Measurements from ENCODE around the gene CPSF4L. TPM values are rescaled to one million over a fixed set of nuclear protein-coding genes. Genes with fewer than 3 reads are reported as not detected.
A peak's percentile ranks its signal among the peaks of the same experiment; 100 is the strongest.

CPSF4L gene
- total RNA-seq, 6 experiments from 2014 or later, result not detected

- Histone ChIP-seq H3K4me3 (no peak overlapping the region), H3K27ac (peak overlapping the region in 2 of 3 donors; percentile 51 to 59), H3K4me1 (peaks cover 0 to 39% (median 15%) of the 10 kb centered on the region in 4 donors), H3K36me3 (peaks cover 19 to 68% (median 34%) of the 10 kb centered on the region in 4 donors), H3K27me3 (no peaks in the 10 kb centered on the region), H3K9me3 (no peaks in the 10 kb centered on the region)
- TF ChIP-seq POLR2A (IDR thresholded peaks at IDR 0.05), result no peak
- TF ChIP-seq, protein P1, sequence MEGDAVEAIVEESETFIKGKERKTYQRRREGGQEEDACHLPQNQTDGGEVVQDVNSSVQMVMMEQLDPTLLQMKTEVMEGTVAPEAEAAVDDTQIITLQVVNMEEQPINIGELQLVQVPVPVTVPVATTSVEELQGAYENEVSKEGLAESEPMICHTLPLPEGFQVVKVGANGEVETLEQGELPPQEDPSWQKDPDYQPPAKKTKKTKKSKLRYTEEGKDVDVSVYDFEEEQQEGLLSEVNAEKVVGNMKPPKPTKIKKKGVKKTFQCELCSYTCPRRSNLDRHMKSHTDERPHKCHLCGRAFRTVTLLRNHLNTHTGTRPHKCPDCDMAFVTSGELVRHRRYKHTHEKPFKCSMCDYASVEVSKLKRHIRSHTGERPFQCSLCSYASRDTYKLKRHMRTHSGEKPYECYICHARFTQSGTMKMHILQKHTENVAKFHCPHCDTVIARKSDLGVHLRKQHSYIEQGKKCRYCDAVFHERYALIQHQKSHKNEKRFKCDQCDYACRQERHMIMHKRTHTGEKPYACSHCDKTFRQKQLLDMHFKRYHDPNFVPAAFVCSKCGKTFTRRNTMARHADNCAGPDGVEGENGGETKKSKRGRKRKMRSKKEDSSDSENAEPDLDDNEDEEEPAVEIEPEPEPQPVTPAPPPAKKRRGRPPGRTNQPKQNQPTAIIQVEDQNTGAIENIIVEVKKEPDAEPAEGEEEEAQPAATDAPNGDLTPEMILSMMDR (IDR thresholded peaks at IDR 0.05), result no peak
- ATAC-seq (peak; percentile 86 to 90 (median 88)), DNase-seq (peak; percentile 59 to 86 (median 85))
- WGBS (ENCODE audit: insufficient coverage, low coverage, low lambda C conversion rate, missing lambda C conversion rate), result 75% methylated on average over 15 of the region's 19 CpGs
- intact Hi-C loops (cut with DNase I), result no loop called here
These were observed 60.2 kb downstream of the CPSF4L start for GRCh38 chr17:73201215-73202069.

GRCh38 chr17:73200476-73200875 is 61.2 kb downstream of the CPSF4L start:
- Histone ChIP-seq H3K27ac (peak overlapping the region in 2 of 3 donors; percentile 16 to 59), H3K9me3 (no peaks in the 10 kb centered on the region), H3K4me1 (peaks cover 0 to 39% (median 15%) of the 10 kb centered on the region in 4 donors), H3K36me3 (peaks cover 12 to 60% (median 31%) of the 10 kb centered on the region in 4 donors), H3K4me3 (no peak overlapping the region), H3K27me3 (no peaks in the 10 kb centered on the region)
- DNase-seq (no peak), ATAC-seq (no peak)
- intact Hi-C loops (cut with DNase I), result no loop called here
- TF ChIP-seq POLR2A (IDR thresholded peaks at IDR 0.05), result no peak
- TF ChIP-seq, protein P1 (IDR thresholded peaks at IDR 0.05), result no peak
- WGBS (ENCODE audit: insufficient coverage, low coverage, low lambda C conversion rate, missing lambda C conversion rate), result 82% methylated on average over 7 of the region's 10 CpGs

DNA sequence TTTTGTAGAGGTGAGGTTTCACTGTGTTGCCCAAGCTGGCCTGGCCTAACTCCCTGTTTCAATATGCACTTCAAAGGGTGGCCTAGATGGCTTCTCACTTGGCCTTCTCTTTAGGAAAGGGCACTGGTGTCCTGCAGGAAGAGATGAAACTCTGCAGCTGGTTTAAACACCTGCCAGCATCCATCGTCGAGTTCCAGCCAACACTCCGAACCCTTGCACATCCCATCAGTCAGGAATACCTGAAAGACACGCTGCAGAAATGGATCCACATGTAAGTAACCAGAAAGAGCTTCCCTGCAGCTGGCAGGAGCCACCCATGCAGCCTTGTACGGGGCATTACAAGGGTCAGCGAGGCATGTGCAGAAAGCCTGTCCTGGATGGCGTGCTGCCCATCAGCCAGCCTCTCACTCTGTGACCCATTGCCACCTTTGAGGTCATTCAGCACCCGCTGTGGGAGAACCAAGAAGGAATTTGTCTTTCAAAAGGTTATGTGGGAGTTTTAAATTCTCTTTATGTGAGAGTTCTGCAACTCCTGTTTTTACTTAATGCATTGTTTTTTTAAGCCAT is 61.8 kb downstream of the CPSF4L start:
- H3K27me3 ChIP-seq, result no peaks in the 10 kb centered on the region
- peaks cover 12 to 59% (median 31%) of the 10 kb centered on the region in 4 donors for H3K36me3 ChIP-seq
- WGBS (ENCODE audit: insufficient coverage, low coverage, low lambda C conversion rate, missing lambda C conversion rate), result 45% methylated on average over 8 of the region's 8 CpGs
- H3K27ac ChIP-seq, result peak overlapping the region in 1 of 3 donors; percentile 59
- TF ChIP-seq POLR2A (IDR thresholded peaks at IDR 0.05), result no peak
- TF ChIP-seq, protein P1 (IDR thresholded peaks at IDR 0.05), result no peak
- H3K4me3 ChIP-seq, result no peak overlapping the region
- peak; percentile 43 to 84 (median 84) for DNase-seq
- no peaks in the 10 kb centered on the region for H3K9me3 ChIP-seq
- peak; percentile 11 to 69 (median 59) for ATAC-seq
- intact Hi-C loops (cut with DNase I), result loop anchor here in 1 of 2 donors (5.0 kb wide), 1 partner anchor 32 kb away; a partner anchor contains a TSS
- peaks cover 0 to 39% (median 15%) of the 10 kb centered on the region in 4 donors for H3K4me1 ChIP-seq

DNA sequence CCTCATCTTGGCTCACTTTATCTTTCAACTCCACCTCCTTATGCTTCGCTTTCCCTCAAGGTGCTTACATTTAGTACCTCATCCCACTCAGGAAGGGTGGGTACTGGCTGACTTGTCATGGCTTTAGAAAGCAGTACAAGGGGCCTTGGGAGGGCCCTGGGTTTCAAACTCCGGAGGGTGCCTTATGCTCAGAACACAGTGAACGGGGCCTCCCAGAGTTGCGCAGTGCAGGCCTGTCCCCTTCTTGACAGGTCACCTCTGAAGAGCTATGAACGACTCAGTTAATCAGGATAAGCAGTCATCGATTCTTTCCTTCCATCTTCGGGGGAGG is 62.8 kb downstream of the CPSF4L start:
- H3K36me3 ChIP-seq, result peaks cover 12 to 59% (median 31%) of the 10 kb centered on the region in 4 donors
- intact Hi-C loops (cut with DNase I), result loop anchor here in 1 of 2 donors (5.0 kb wide), 1 partner anchor 33 kb away; a partner anchor contains a TSS
- no peaks in the 10 kb centered on the region for H3K27me3 ChIP-seq
- peaks cover 0 to 36% (median 16%) of the 10 kb centered on the region in 4 donors for H3K4me1 ChIP-seq
- no peak overlapping the region for H3K27ac ChIP-seq
- no peaks in the 10 kb centered on the region for H3K9me3 ChIP-seq
- DNase-seq (no peak), ATAC-seq (no peak)
- 90% methylated on average over 2 of the region's 7 CpGs for WGBS (ENCODE audit: insufficient coverage, low coverage, low lambda C conversion rate, missing lambda C conversion rate)
- H3K4me3 ChIP-seq, result no peak overlapping the region
- TF ChIP-seq, protein P1 (IDR thresholded peaks at IDR 0.05), result no peak
- TF ChIP-seq POLR2A (IDR thresholded peaks at IDR 0.05), result no peak

Other genes starting within 250 kb of the CPSF4L start
- gene SLC39A11, start 169.2 kb downstream of the CPSF4L start, total RNA-seq, result 10 to 100 TPM; 25.4 to 49.6 (median 39.3) TPM
- gene SSTR2, start 96.9 kb downstream of the CPSF4L start, total RNA-seq, result 1 to 10 TPM in 1 of 6 experiments, under 1 TPM in 5; 0.12 to 1.2 (median 0.51) TPM
- 10 to 100 TPM; 10.5 to 24.7 (median 16.9) TPM for gene COG1, start 68.8 kb downstream of the CPSF4L start, total RNA-seq
- gene CDC42EP4, start 50.1 kb upstream of the CPSF4L start, total RNA-seq, result 10 to 100 TPM; 27.5 to 34.9 (median 30.9) TPM

Measured in right lobe of liver (tissue), 6 donors.